Measurements from ENCODE around the gene CAPN9.
"Not testable (repeated sequence)": the region's sequence is repeated elsewhere in the genome, so short reads cannot be mapped to it uniquely, and the experiment has no call there.

CAPN9 gene

GRCh38 chr1:230747127-230747730 is at the start of gene CAPN9:
Gene CAPN9, plus strand, starts transcription at chr1:230747388. Its CDS starts 109 bp downstream, at chr1:230747497.
- DNase-seq: no peak

GRCh38 chr1:230698130-230698529 is 49.1 kb upstream of the CAPN9 start:
- DNase-seq: no peak

- DNase-seq: not testable (repeated sequence)
Measured at GRCh38 chr1:230698964-230699363, 48.2 kb upstream of the CAPN9 start.

GRCh38 chr1:230699716-230700115 is 47.5 kb upstream of the CAPN9 start:
- DNase-seq: no peak

GRCh38 chr1:230700132-230700531 is 47.1 kb upstream of the CAPN9 start:
- DNase-seq: no peak

- no peak for DNase-seq
Measured at GRCh38 chr1:230701434-230701833, 45.8 kb upstream of the CAPN9 start.

GRCh38 chr1:230701895-230702768 is 45.1 kb upstream of the CAPN9 start:
- no peak for DNase-seq

- no peak for DNase-seq
Measured at GRCh38 chr1:230702934-230703678, 44.1 kb upstream of the CAPN9 start.

- DNase-seq: no peak
Measured at GRCh38 chr1:230703679-230704385, 43.4 kb upstream of the CAPN9 start.

GRCh38 chr1:230704830-230705229 is 42.4 kb upstream of the CAPN9 start:
- DNase-seq: no peak

- DNase-seq: no peak
Measured at GRCh38 chr1:230705289-230706019, 41.7 kb upstream of the CAPN9 start.

- no peak for DNase-seq
Measured at GRCh38 chr1:230706020-230706699, 41.0 kb upstream of the CAPN9 start.

GRCh38 chr1:230706887-230707731 is 40.1 kb upstream of the CAPN9 start:
- no peak for DNase-seq

- no peak for DNase-seq
Measured at GRCh38 chr1:230707732-230708630, 39.2 kb upstream of the CAPN9 start.

- DNase-seq: no peak
Measured at GRCh38 chr1:230708631-230709580, 38.3 kb upstream of the CAPN9 start.

GRCh38 chr1:230709619-230710542 is 37.3 kb upstream of the CAPN9 start:
- DNase-seq: no peak

GRCh38 chr1:230710543-230710904 is 36.7 kb upstream of the CAPN9 start:
- DNase-seq: no peak
